ENCODE results near the gene LZTR1.

Gene LZTR1

GRCh38 chr22:20976291-20976877, 5.7 kb upstream of the LZTR1 start:
- TF ChIP-seq CTCF (conservative IDR thresholded peaks at IDR 0.05; ENCODE audit: low read depth, low read length), result no peak
- H3K4me3 ChIP-seq (ENCODE audit: low read depth, low read length), result no peak overlapping the region

GRCh38 chr22:20977019-20977418, 5.1 kb upstream of the LZTR1 start:
- DNase-seq (ENCODE audit: low read depth), result no peak
- no peak overlapping the region for H3K4me3 ChIP-seq (ENCODE audit: low read depth, low read length)
- TF ChIP-seq CTCF (conservative IDR thresholded peaks at IDR 0.05; ENCODE audit: low read depth, low read length), result no peak

More at GRCh38 chr22:20976291-20976877, 5.7 kb upstream of the LZTR1 start:
- DNase-seq (ENCODE audit: low read depth), result no peak

GRCh38 chr22:20977516-20978170, 4.5 kb upstream of the LZTR1 start:
- no peak for TF ChIP-seq CTCF (conservative IDR thresholded peaks at IDR 0.05; ENCODE audit: low read depth, low read length)

GRCh38 chr22:20978419-20978818, 3.7 kb upstream of the LZTR1 start:
- no peak for TF ChIP-seq CTCF (conservative IDR thresholded peaks at IDR 0.05; ENCODE audit: low read depth, low read length)
- DNase-seq (ENCODE audit: low read depth), result no peak
- H3K4me3 ChIP-seq (ENCODE audit: low read depth, low read length), result no peak overlapping the region

More at GRCh38 chr22:20977516-20978170, 4.5 kb upstream of the LZTR1 start:
- no peak overlapping the region for H3K4me3 ChIP-seq (ENCODE audit: low read depth, low read length)
- DNase-seq (ENCODE audit: low read depth), result no peak

- peak overlapping the region; percentile 40 for H3K4me3 ChIP-seq (ENCODE audit: low read depth, low read length)
- peak; percentile 90 for DNase-seq (ENCODE audit: low read depth)
- TF ChIP-seq CTCF (conservative IDR thresholded peaks at IDR 0.05; ENCODE audit: low read depth, low read length), result no peak
These were observed 2.8 kb upstream of the LZTR1 start for GRCh38 chr22:20979243-20979809.

- peak overlapping the region; percentile 40 for H3K4me3 ChIP-seq (ENCODE audit: low read depth, low read length)
These were observed 2.1 kb upstream of the LZTR1 start for GRCh38 chr22:20979940-20980453.

More at GRCh38 chr22:20979940-20980453, 2.1 kb upstream of the LZTR1 start:
- no peak for TF ChIP-seq CTCF (conservative IDR thresholded peaks at IDR 0.05; ENCODE audit: low read depth, low read length)
- no peak for DNase-seq (ENCODE audit: low read depth)

All from choroid plexus epithelial cell (primary cell).